DND-41 (cell line): ENCODE data around the gene TMED5.

Source experiments
- EZH2 ChIP-seq: IDR thresholded peaks from 3 replicates; pipeline ENCODE4 v1.6.1; 2012; ENCODE audit warnings: borderline replicate concordance, low read depth, mild to moderate bottlenecking, moderate library complexity, low read length, inconsistent platforms; ENCODE audit not compliant: severe bottlenecking
- TF ChIP-seq, protein P1 (sequence below): IDR thresholded peaks from 2 replicates; pipeline ENCODE4 v1.5.1; 2012; ENCODE audit warnings: borderline replicate concordance, low read length, moderate library complexity, mild to moderate bottlenecking; ENCODE audit not compliant: poor library complexity, severe bottlenecking; ENCODE audit errors: extremely low read depth

DNA sequence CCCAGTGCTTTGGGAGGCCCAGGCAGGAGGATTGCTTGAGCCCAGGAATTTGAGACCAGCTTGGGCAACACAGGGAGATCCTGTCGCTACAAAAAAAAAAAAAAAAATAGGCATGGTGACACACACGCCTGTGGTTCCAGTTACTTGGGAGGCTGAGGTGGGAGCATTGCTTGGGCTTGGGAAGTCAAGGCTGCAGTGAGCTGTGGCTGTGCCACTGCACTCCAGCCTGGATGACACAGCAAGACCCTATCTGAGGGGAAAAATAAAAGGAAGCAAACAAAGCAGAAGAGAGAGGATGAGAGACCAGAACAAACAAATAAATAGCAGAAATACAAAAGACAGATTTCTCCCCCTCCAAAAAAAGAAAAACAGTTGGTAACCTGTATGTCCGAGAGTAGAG, 67.1 kb downstream of the TMED5 start:
- TF ChIP-seq EZH2 = no peak
- TF ChIP-seq, protein P1, sequence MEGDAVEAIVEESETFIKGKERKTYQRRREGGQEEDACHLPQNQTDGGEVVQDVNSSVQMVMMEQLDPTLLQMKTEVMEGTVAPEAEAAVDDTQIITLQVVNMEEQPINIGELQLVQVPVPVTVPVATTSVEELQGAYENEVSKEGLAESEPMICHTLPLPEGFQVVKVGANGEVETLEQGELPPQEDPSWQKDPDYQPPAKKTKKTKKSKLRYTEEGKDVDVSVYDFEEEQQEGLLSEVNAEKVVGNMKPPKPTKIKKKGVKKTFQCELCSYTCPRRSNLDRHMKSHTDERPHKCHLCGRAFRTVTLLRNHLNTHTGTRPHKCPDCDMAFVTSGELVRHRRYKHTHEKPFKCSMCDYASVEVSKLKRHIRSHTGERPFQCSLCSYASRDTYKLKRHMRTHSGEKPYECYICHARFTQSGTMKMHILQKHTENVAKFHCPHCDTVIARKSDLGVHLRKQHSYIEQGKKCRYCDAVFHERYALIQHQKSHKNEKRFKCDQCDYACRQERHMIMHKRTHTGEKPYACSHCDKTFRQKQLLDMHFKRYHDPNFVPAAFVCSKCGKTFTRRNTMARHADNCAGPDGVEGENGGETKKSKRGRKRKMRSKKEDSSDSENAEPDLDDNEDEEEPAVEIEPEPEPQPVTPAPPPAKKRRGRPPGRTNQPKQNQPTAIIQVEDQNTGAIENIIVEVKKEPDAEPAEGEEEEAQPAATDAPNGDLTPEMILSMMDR = no peak
